Tibial nerve (tissue), 4 donors: ENCODE results near the gene XPNPEP1.

Experiments used
- CTCF ChIP-seq, 5 experiments: fragments of 200-600 bp in 3 of 5; fragments of 450-650 bp in 2 of 5; sonication (generic) in 3 of 5; IDR thresholded peaks; one replicate each; pipeline ENCODE4 v1.5.1; 2016 to 2019; ENCODE audit warnings: antibody characterized with exemption in 5 of 5, mild to moderate bottlenecking in 3 of 5, moderate library complexity in 2 of 5
- EP300 ChIP-seq, 2 donors: sonication (generic); formaldehyde crosslinking; IDR thresholded peaks; one replicate each; pipeline ENCODE4 v1.6.1; 2017; ENCODE audit warnings: antibody characterized with exemption in 2 of 2, mild to moderate bottlenecking in 1 of 2
- POLR2A ChIP-seq, 2 donors: fragments of 450-650 bp; IDR thresholded peaks; one replicate each; pipeline ENCODE4 v1.6.1; 2017; ENCODE audit warnings: antibody characterized with exemption in 2 of 2, mild to moderate bottlenecking in 2 of 2, moderate library complexity in 2 of 2

GRCh38 chr10:109952526-109952925 is 29.2 kb upstream of the XPNPEP1 start:
- TF ChIP-seq CTCF (IDR thresholded peaks at IDR 0.05), result no peak
- TF ChIP-seq EP300 (IDR thresholded peaks at IDR 0.05), result no peak
- no peak for TF ChIP-seq POLR2A (IDR thresholded peaks at IDR 0.05)
